ENCODE measurements around the gene NOG.

The NOG gene

DNA sequence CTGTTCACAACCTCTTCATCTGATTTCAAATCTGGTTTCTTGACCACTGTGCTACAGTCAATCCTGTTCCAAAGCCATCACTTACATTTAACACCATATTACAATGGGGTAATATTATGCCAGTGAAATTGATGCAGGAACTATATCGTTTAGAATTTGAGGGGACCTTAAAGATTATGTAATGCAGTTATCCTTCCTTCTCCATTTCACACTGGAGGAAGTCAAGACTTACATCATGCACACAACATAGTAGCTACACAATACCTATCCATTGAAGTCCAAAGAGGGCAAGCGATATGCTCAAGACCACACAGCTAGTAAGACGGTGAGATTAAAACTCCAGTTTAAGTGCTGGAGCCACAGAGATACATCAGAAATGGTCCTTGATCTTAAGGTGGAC is 16.8 kb downstream of the NOG start:
- no peak for DNase-seq (ENCODE audit: low read depth)
- TF ChIP-seq, protein P1, sequence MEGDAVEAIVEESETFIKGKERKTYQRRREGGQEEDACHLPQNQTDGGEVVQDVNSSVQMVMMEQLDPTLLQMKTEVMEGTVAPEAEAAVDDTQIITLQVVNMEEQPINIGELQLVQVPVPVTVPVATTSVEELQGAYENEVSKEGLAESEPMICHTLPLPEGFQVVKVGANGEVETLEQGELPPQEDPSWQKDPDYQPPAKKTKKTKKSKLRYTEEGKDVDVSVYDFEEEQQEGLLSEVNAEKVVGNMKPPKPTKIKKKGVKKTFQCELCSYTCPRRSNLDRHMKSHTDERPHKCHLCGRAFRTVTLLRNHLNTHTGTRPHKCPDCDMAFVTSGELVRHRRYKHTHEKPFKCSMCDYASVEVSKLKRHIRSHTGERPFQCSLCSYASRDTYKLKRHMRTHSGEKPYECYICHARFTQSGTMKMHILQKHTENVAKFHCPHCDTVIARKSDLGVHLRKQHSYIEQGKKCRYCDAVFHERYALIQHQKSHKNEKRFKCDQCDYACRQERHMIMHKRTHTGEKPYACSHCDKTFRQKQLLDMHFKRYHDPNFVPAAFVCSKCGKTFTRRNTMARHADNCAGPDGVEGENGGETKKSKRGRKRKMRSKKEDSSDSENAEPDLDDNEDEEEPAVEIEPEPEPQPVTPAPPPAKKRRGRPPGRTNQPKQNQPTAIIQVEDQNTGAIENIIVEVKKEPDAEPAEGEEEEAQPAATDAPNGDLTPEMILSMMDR (IDR thresholded peaks at IDR 0.05; ENCODE audit: control insufficient read depth, insufficient read depth, low read depth, low read length, missing control alignments): no peak

GRCh38 chr17:56613131-56613530 is 19.6 kb downstream of the NOG start:
- DNase-seq (ENCODE audit: low read depth): no peak
- TF ChIP-seq, protein P1 (IDR thresholded peaks at IDR 0.05; ENCODE audit: control insufficient read depth, insufficient read depth, low read depth, low read length, missing control alignments): no peak
- H3K4me3 ChIP-seq (ENCODE audit: control insufficient read depth, low read depth, low read length): no peak overlapping the region

More for the DNA sequence above, 16.8 kb downstream of the NOG start:
- H3K4me3 ChIP-seq (ENCODE audit: control insufficient read depth, low read depth, low read length): no peak overlapping the region

GRCh38 chr17:56614522-56614921 is 21.0 kb downstream of the NOG start:
- no peak overlapping the region for H3K4me3 ChIP-seq (ENCODE audit: control insufficient read depth, low read depth, low read length)
- DNase-seq (ENCODE audit: low read depth): no peak
- TF ChIP-seq, protein P1 (IDR thresholded peaks at IDR 0.05; ENCODE audit: control insufficient read depth, insufficient read depth, low read depth, low read length, missing control alignments): no peak

DNA sequence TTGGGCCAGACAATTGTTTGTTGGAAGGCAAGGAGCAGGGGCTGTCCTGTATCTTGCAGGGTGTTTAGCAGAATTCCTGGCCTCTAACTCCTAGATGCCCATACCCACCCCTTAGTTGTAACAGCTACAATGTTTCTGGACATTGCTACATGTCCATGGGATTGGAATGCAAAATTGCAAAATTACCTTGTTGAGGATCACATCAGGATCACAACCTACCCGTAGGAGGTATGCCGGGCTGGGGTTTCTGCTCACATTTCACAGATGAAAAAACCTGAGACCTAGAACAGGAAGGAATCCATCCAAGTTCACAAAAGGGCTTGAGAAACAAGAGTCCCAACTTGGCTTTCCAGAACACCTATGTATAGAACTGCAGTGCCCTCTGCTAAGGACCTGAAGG is 22.7 kb downstream of the NOG start:
- H3K4me3 ChIP-seq (ENCODE audit: control insufficient read depth, low read depth, low read length): no peak overlapping the region
- DNase-seq (ENCODE audit: low read depth): no peak
- TF ChIP-seq, protein P1 (IDR thresholded peaks at IDR 0.05; ENCODE audit: control insufficient read depth, insufficient read depth, low read depth, low read length, missing control alignments): no peak

GRCh38 chr17:56623383-56623782 is 29.9 kb downstream of the NOG start:
- DNase-seq (ENCODE audit: low read depth): no peak
- no peak overlapping the region for H3K4me3 ChIP-seq (ENCODE audit: control insufficient read depth, low read depth, low read length)
- TF ChIP-seq, protein P1 (IDR thresholded peaks at IDR 0.05; ENCODE audit: control insufficient read depth, insufficient read depth, low read depth, low read length, missing control alignments): no peak

DNA sequence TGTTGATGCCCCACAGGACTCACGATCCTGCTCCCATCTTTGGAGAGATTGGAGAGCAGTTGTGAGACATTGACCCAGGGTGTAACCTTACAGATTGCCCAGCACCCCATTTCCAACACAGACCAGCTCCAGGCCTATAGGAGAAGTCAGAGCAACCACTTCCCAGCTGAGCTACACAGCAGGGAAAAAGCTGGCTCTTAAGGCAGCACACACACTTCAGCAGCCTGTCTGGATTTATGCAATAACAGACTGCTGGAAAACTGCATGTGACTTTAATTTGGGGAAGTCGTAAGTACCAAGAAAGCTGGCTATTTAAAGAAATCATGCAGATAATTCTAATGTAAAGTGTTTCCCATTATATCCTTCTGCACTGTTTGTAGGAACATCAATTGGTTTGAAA is 30.8 kb downstream of the NOG start:
- no peak overlapping the region for H3K4me3 ChIP-seq (ENCODE audit: control insufficient read depth, low read depth, low read length)
- DNase-seq (ENCODE audit: low read depth): no peak
- TF ChIP-seq, protein P1 (IDR thresholded peaks at IDR 0.05; ENCODE audit: control insufficient read depth, insufficient read depth, low read depth, low read length, missing control alignments): no peak

- no peak for DNase-seq (ENCODE audit: low read depth)
- H3K4me3 ChIP-seq (ENCODE audit: control insufficient read depth, low read depth, low read length): no peak overlapping the region
Measured at GRCh38 chr17:56624912-56625311, 31.4 kb downstream of the NOG start.

More at GRCh38 chr17:56624912-56625311, 31.4 kb downstream of the NOG start:
- TF ChIP-seq, protein P1 (IDR thresholded peaks at IDR 0.05; ENCODE audit: control insufficient read depth, insufficient read depth, low read depth, low read length, missing control alignments): no peak

Data from AG09309 (cell line).